ENCODE measurements around the gene EFNB3.

The EFNB3 gene

DNA sequence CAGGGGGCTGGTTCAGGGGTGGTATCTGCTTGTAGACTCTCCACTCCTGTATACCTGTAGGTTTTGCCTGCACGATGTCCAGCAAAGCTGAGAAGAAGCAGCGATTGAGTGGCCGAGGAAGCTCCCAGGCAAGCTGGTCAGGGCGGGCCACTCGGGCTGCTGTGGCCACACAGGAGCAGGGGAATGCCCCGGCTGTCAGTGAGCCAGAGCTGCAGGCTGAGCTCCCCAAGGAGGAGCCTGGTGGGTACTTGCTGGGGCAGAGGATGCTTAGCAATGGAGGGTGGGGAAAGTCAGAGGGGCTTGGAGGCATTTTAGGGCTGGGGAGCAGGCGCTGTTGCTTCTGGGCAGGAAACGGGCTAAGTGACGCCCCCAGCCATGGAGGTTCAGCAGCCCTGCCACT is 14.7 kb downstream of the EFNB3 start:
- WGBS, 2 donors (ENCODE audit: extremely low coverage in 2 of 2, insufficient read length in 2 of 2, insufficient replicate concordance in 1 of 2): no CpG with 5 or more reads among the region's 9 CpGs
- H2BK12ac ChIP-seq (ENCODE audit: low read length): no peak overlapping the region
- peak overlapping the region; percentile 68 for H3K18ac ChIP-seq (ENCODE audit: low read length)
- H2BK5ac ChIP-seq (ENCODE audit: low read length): no peak overlapping the region
- H3K4me1 ChIP-seq (ENCODE audit: control insufficient read depth in 2 of 2, insufficient read depth in 1 of 2, low read depth in 1 of 2, low read length in 2 of 2): peaks cover 28 to 39% of the 10 kb centered on the region in 2 donors
- no peak overlapping the region for H2BK15ac ChIP-seq (ENCODE audit: low read length)
- peaks cover 0 to 24% (median 2%) of the 10 kb centered on the region in 3 experiments for H3K27me3 ChIP-seq (ENCODE audit: control insufficient read depth in 3 of 3, insufficient read depth in 3 of 3, low read depth in 1 of 3, low read length in 3 of 3)
- H2AK5ac ChIP-seq (ENCODE audit: low read depth, low read length): peak overlapping the region; percentile 26
- no peak overlapping the region for H3K23ac ChIP-seq (ENCODE audit: low read depth, low read length, poor library complexity)
- H3K4me3 ChIP-seq (ENCODE audit: low read length in 2 of 2): no peak overlapping the region
- H3K4ac ChIP-seq (ENCODE audit: low read length): no peak overlapping the region
- H3K79me1 ChIP-seq (ENCODE audit: low read depth, low read length): no peaks in the 10 kb centered on the region
- H3K9ac ChIP-seq (ENCODE audit: low read depth, low read length, poor library complexity): no peak overlapping the region
- DNase-seq (ENCODE audit: low spot score): no peak
- H3K27ac ChIP-seq (replicated peaks; ENCODE audit: low read length): no peak overlapping the region
- H3K14ac ChIP-seq (ENCODE audit: low read length): no peak overlapping the region
- no peak overlapping the region for H4K91ac ChIP-seq (ENCODE audit: low read depth, low read length, poor library complexity)
- no peak overlapping the region for H2BK120ac ChIP-seq (ENCODE audit: low read depth, low read length)
- no peak overlapping the region for H3K4me2 ChIP-seq (ENCODE audit: insufficient read depth, low read length, poor library complexity, severe bottlenecking)
- H3K36me3 ChIP-seq (replicated peaks in 1 of 2; ENCODE audit: control insufficient read depth in 2 of 2, insufficient read depth in 2 of 2, low read length in 2 of 2): no peaks in the 10 kb centered on the region
- H3K9me3 ChIP-seq (replicated peaks in 1 of 2; ENCODE audit: control insufficient read depth in 2 of 2, insufficient read depth in 1 of 2, low read depth in 1 of 2, low read length in 2 of 2): peaks cover 0 to 1% of the 10 kb centered on the region in 2 donors
- H2AFZ ChIP-seq (ENCODE audit: low read length): peak overlapping the region; percentile 44
- H4K8ac ChIP-seq (ENCODE audit: low read depth, low read length): no peak overlapping the region

DNA sequence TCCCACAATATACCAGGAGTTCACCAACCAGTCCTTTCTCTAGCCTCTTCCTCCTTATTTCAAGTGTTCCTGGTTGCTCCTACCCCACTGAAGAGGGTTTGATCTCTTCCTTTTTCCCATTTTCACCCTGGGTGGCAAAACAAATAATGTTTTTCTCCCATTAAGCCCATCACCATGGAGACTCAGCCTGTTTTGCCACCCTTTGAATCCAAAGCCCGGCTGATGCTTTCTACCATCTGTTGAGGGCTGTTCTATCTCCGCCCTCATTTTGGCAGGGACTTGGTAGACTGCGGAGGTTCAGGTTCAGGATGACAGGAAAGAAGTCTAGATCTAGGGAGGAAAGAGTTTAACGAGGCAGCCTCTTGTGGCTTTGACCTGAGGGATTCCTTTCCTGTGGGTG is 15.1 kb downstream of the EFNB3 start:
- no peak for DNase-seq (ENCODE audit: low spot score)
- H3K79me1 ChIP-seq (ENCODE audit: low read depth, low read length): no peaks in the 10 kb centered on the region
- H4K91ac ChIP-seq (ENCODE audit: low read depth, low read length, poor library complexity): no peak overlapping the region
- peaks cover 0 to 24% (median 2%) of the 10 kb centered on the region in 3 experiments for H3K27me3 ChIP-seq (ENCODE audit: control insufficient read depth in 3 of 3, insufficient read depth in 3 of 3, low read depth in 1 of 3, low read length in 3 of 3)
- H3K9ac ChIP-seq (ENCODE audit: low read depth, low read length, poor library complexity): no peak overlapping the region
- no peak overlapping the region for H3K4me2 ChIP-seq (ENCODE audit: insufficient read depth, low read length, poor library complexity, severe bottlenecking)
- peak overlapping the region; percentile 44 for H2AFZ ChIP-seq (ENCODE audit: low read length)
- H3K4me1 ChIP-seq (ENCODE audit: control insufficient read depth in 2 of 2, insufficient read depth in 1 of 2, low read depth in 1 of 2, low read length in 2 of 2): peaks cover 27 to 34% of the 10 kb centered on the region in 2 donors
- H3K18ac ChIP-seq (ENCODE audit: low read length): no peak overlapping the region
- no peak overlapping the region for H2AK5ac ChIP-seq (ENCODE audit: low read depth, low read length)
- no peak overlapping the region for H3K14ac ChIP-seq (ENCODE audit: low read length)
- no peak overlapping the region for H3K23ac ChIP-seq (ENCODE audit: low read depth, low read length, poor library complexity)
- no peak overlapping the region for H3K4ac ChIP-seq (ENCODE audit: low read length)
- H3K4me3 ChIP-seq (ENCODE audit: low read length in 2 of 2): no peak overlapping the region
- no peak overlapping the region for H2BK15ac ChIP-seq (ENCODE audit: low read length)
- H3K27ac ChIP-seq (replicated peaks; ENCODE audit: low read length): no peak overlapping the region
- no peaks in the 10 kb centered on the region for H3K36me3 ChIP-seq (replicated peaks in 1 of 2; ENCODE audit: control insufficient read depth in 2 of 2, insufficient read depth in 2 of 2, low read length in 2 of 2)
- no CpG with 5 or more reads among the region's 4 CpGs for WGBS, 2 donors (ENCODE audit: extremely low coverage in 2 of 2, insufficient read length in 2 of 2, insufficient replicate concordance in 1 of 2)
- no peak overlapping the region for H2BK120ac ChIP-seq (ENCODE audit: low read depth, low read length)
- peaks cover 0 to 1% of the 10 kb centered on the region in 2 donors for H3K9me3 ChIP-seq (replicated peaks in 1 of 2; ENCODE audit: control insufficient read depth in 2 of 2, insufficient read depth in 1 of 2, low read depth in 1 of 2, low read length in 2 of 2)
- no peak overlapping the region for H4K8ac ChIP-seq (ENCODE audit: low read depth, low read length)
- no peak overlapping the region for H2BK12ac ChIP-seq (ENCODE audit: low read length)
- H2BK5ac ChIP-seq (ENCODE audit: low read length): no peak overlapping the region

DNA sequence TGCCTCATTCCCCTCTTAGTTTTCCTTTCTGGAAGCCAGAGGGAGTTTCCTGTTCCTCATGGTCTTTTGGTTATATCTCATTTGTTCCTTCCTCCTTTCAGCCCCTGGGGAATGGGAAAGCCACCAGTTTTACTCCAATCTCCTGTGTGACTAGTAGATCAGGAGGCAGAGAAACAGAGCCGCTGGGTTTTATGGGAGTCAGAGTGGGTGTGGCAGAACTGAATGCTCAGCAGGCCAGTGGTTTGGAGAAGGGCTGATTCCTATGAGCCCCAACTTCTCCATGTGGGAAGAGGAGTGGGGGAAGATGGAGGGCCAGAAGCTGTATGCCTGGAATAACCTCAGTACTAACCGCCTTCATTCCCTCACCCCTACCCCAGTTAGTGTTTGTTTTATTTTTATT is 16.6 kb downstream of the EFNB3 start:
- WGBS, 2 donors (ENCODE audit: extremely low coverage in 2 of 2, insufficient read length in 2 of 2, insufficient replicate concordance in 1 of 2): no CpG with 5 or more reads among the region's 2 CpGs
- H2BK5ac ChIP-seq (ENCODE audit: low read length): no peak overlapping the region
- no peak overlapping the region for H3K4me2 ChIP-seq (ENCODE audit: insufficient read depth, low read length, poor library complexity, severe bottlenecking)
- no peak overlapping the region for H3K4me3 ChIP-seq (ENCODE audit: low read length in 2 of 2)
- H2BK120ac ChIP-seq (ENCODE audit: low read depth, low read length): no peak overlapping the region
- no peak overlapping the region for H4K91ac ChIP-seq (ENCODE audit: low read depth, low read length, poor library complexity)
- DNase-seq (ENCODE audit: low spot score): no peak
- no peak overlapping the region for H2BK15ac ChIP-seq (ENCODE audit: low read length)
- H3K9me3 ChIP-seq (replicated peaks in 1 of 2; ENCODE audit: control insufficient read depth in 2 of 2, insufficient read depth in 1 of 2, low read depth in 1 of 2, low read length in 2 of 2): peaks cover 0 to 1% of the 10 kb centered on the region in 2 donors
- no peak overlapping the region for H3K23ac ChIP-seq (ENCODE audit: low read depth, low read length, poor library complexity)
- H4K8ac ChIP-seq (ENCODE audit: low read depth, low read length): no peak overlapping the region
- no peak overlapping the region for H2AK5ac ChIP-seq (ENCODE audit: low read depth, low read length)
- no peak overlapping the region for H3K18ac ChIP-seq (ENCODE audit: low read length)
- no peak overlapping the region for H3K14ac ChIP-seq (ENCODE audit: low read length)
- no peak overlapping the region for H3K4ac ChIP-seq (ENCODE audit: low read length)
- H3K4me1 ChIP-seq (ENCODE audit: control insufficient read depth in 2 of 2, insufficient read depth in 1 of 2, low read depth in 1 of 2, low read length in 2 of 2): peaks cover 13 to 20% of the 10 kb centered on the region in 2 donors
- no peak overlapping the region for H2AFZ ChIP-seq (ENCODE audit: low read length)
- H3K79me1 ChIP-seq (ENCODE audit: low read depth, low read length): no peaks in the 10 kb centered on the region
- no peaks in the 10 kb centered on the region for H3K36me3 ChIP-seq (replicated peaks in 1 of 2; ENCODE audit: control insufficient read depth in 2 of 2, insufficient read depth in 2 of 2, low read length in 2 of 2)
- no peak overlapping the region for H3K27ac ChIP-seq (replicated peaks; ENCODE audit: low read length)
- no peak overlapping the region for H2BK12ac ChIP-seq (ENCODE audit: low read length)
- peaks cover 0 to 24% (median 2%) of the 10 kb centered on the region in 3 experiments for H3K27me3 ChIP-seq (ENCODE audit: control insufficient read depth in 3 of 3, insufficient read depth in 3 of 3, low read depth in 1 of 3, low read length in 3 of 3)
- no peak overlapping the region for H3K9ac ChIP-seq (ENCODE audit: low read depth, low read length, poor library complexity)

DNA sequence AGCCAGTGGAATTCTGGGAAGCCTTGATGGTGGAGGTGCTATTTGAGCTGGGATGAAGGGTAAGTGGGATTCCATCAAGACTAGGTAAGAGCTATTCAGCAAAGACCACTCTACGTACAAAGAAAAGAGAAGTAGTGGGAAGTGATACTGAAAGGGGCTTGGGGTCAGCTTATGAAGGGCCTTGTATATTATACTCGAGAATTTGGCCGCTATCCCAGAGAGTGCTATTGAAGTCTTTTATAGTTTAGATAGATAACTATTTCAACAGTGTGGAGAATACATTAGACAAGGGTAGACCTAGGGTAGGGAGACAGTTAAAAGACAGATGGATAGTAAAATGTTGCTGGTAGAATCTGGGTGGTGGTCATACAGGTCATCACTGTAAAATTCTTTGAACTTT is 22.9 kb downstream of the EFNB3 start:
- H3K4me3 ChIP-seq (ENCODE audit: low read length in 2 of 2): no peak overlapping the region
- no peaks in the 10 kb centered on the region for H3K27me3 ChIP-seq (ENCODE audit: control insufficient read depth in 3 of 3, insufficient read depth in 3 of 3, low read depth in 1 of 3, low read length in 3 of 3)
- no peak overlapping the region for H2AK5ac ChIP-seq (ENCODE audit: low read depth, low read length)
- no peak overlapping the region for H3K23ac ChIP-seq (ENCODE audit: low read depth, low read length, poor library complexity)
- no peak overlapping the region for H3K27ac ChIP-seq (replicated peaks; ENCODE audit: low read length)
- H3K18ac ChIP-seq (ENCODE audit: low read length): no peak overlapping the region
- no peaks in the 10 kb centered on the region for H3K79me1 ChIP-seq (ENCODE audit: low read depth, low read length)
- H3K4me2 ChIP-seq (ENCODE audit: insufficient read depth, low read length, poor library complexity, severe bottlenecking): no peak overlapping the region
- no peaks in the 10 kb centered on the region for H3K36me3 ChIP-seq (replicated peaks in 1 of 2; ENCODE audit: control insufficient read depth in 2 of 2, insufficient read depth in 2 of 2, low read length in 2 of 2)
- no peak overlapping the region for H2BK120ac ChIP-seq (ENCODE audit: low read depth, low read length)
- no peak for DNase-seq (ENCODE audit: low spot score)
- no CpG with 5 or more reads among the region's 3 CpGs for WGBS, 2 donors (ENCODE audit: extremely low coverage in 2 of 2, insufficient read length in 2 of 2, insufficient replicate concordance in 1 of 2)
- no peak overlapping the region for H3K4ac ChIP-seq (ENCODE audit: low read length)
- no peak overlapping the region for H2BK5ac ChIP-seq (ENCODE audit: low read length)
- H2BK15ac ChIP-seq (ENCODE audit: low read length): no peak overlapping the region
- H3K4me1 ChIP-seq (ENCODE audit: control insufficient read depth in 2 of 2, insufficient read depth in 1 of 2, low read depth in 1 of 2, low read length in 2 of 2): no peaks in the 10 kb centered on the region
- H3K14ac ChIP-seq (ENCODE audit: low read length): no peak overlapping the region
- H4K91ac ChIP-seq (ENCODE audit: low read depth, low read length, poor library complexity): no peak overlapping the region
- no peak overlapping the region for H4K8ac ChIP-seq (ENCODE audit: low read depth, low read length)
- no peak overlapping the region for H3K9ac ChIP-seq (ENCODE audit: low read depth, low read length, poor library complexity)
- H2BK12ac ChIP-seq (ENCODE audit: low read length): no peak overlapping the region
- no peak overlapping the region for H2AFZ ChIP-seq (ENCODE audit: low read length)
- H3K9me3 ChIP-seq (replicated peaks in 1 of 2; ENCODE audit: control insufficient read depth in 2 of 2, insufficient read depth in 1 of 2, low read depth in 1 of 2, low read length in 2 of 2): no peaks in the 10 kb centered on the region

Measured in neuronal stem cell (in vitro differentiated cells).